GM19035 (cell line): ENCODE measurements around the gene ZSWIM9.

Experiments used
- ATAC-seq: cut with Tn5 transposase; IDR thresholded peaks from one replicate; pipeline ENCODE4 v1.9.1; 2021; ENCODE audit not compliant: unreplicated experiment

Gene ZSWIM9

DNA sequence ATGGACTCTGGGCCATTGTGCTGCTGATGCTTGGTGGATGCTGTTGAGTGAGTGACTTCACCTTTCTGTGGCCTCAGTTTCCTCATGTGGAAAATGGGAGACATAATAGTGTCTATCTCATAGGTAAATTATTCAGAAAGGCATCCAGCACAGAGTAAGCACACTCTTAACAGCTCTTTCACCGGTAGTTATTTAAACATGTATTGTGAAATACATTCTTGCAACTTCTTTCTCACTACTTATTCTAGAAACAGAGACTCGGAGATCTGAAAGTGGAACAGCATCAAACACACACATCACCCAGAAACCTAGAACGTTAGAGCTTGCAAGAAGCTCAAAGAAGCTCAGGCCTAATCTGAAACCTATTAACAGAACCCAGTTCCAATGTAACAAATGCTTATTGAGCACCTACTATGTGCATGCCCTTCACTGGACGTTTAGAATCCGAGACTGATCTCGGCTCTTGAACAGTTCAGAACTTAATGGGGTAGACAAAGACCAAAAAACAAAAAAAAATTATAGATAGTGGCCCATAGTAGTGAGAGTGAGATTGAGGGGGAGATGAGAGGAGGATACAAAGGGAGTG lies 4.1 kb downstream of the ZSWIM9 start:
- ATAC-seq = no peak

DNA sequence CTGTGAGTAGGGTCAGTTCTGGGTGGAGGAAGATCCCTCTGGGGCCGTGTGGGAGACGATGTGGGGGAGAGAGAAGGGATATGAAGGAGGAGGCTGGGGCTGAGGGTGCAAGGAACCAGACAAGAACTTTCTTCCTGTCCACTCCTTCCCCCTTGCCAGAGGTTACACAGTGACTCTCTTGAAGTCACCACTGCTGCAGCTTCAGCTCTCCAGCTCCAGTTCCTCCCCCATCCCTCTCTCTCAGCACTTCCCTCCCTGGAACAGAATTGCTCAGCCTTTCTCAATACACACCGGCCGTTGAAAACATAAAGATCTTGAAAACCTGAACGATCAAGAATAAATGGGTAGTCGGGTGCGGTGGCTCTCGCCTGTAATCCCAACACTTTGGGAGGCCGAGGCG lies 5.1 kb downstream of the ZSWIM9 start:
- ATAC-seq = no peak

DNA sequence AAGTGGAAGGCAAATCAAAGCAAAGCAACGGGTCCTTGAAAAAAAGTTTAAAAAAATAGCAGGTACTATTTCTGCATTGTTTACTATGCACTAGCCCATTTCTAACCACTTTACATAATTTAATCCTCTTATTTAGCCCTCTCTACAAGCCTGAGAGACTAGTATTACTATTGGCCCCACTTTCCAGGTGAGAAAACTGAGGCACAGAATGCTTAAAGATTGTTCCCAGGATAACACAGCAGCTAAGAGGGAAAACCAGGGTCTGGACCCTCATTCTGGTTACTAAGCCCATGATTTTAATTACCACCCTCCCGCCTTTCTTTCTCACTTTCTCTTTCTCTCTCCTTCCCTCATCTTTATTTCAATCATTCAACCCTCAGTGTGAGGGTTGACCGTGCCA lies 5.7 kb downstream of the ZSWIM9 start:
- no peak for ATAC-seq

DNA sequence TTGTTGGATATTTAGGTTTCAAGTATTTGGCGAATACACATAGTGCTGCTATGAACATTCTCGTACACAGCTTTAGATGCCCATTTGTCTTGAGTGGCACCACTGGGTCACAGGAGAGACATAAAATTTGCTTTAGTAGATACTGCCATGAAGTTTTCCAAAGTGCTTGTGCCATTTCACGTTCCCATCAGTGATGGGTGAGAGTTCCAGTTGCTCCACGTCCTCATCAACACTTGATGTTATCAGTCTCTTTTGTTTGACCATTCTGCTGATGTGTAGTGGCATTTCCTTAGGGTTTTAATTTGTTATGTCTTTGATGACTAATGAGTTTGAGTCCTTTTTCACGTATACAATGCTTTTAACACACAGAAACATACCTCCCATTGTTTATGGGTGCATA lies 11.0 kb downstream of the ZSWIM9 start:
- no peak for ATAC-seq

DNA sequence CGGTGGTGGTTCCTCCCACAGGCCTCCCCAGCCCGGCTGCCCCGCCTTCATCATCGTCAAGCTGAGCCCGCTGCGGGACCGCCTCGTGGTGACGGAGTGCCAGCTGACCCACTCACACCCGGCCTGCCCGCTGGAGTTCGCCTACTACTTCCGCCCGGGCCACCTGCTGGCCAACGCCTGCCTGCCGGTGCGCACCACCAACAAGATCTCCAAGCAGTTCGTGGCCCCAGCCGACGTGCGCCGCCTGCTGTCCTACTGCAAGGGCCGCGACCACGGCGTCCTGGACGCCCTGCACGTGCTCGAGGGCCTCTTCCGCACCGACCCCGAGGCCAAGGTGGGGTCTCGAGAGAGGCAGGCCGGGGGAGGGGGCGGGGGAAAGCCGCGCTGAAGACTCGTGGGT lies 12.0 kb downstream of the ZSWIM9 start:
- ATAC-seq = no peak

- ATAC-seq = no peak
Observed at GRCh38 chr19:48183356-48183755, 12.9 kb downstream of the ZSWIM9 start.

- no peak for ATAC-seq
Observed at GRCh38 chr19:48186015-48186414, 15.5 kb downstream of the ZSWIM9 start.

DNA sequence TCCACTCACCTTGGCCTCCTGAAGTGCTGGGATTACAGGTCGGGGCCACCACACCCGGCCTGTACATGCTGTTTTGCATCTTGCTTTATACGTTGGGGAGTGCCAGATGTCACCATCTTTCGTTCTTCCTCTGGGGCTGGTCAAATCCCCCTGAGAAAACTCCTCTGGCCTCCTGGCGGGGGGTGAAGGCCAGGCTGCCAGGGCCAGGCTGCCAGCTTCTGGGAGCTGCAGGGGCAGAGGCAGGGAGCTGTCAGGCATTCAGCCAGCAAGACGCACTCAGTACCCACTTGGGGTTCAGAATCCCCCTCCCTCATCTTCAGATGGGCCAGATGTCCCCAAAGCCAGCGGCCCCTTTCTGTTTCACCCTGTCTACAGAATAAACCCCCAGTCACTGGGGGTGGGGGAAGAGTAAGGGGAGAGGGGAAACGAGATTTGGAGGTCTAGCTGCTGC lies 16.1 kb downstream of the ZSWIM9 start:
- ATAC-seq = no peak

- no peak for ATAC-seq
Observed at GRCh38 chr19:48190288-48190884, 19.9 kb downstream of the ZSWIM9 start.

GRCh38 chr19:48190885-48191284 lies 20.4 kb downstream of the ZSWIM9 start:
- ATAC-seq = no peak

DNA sequence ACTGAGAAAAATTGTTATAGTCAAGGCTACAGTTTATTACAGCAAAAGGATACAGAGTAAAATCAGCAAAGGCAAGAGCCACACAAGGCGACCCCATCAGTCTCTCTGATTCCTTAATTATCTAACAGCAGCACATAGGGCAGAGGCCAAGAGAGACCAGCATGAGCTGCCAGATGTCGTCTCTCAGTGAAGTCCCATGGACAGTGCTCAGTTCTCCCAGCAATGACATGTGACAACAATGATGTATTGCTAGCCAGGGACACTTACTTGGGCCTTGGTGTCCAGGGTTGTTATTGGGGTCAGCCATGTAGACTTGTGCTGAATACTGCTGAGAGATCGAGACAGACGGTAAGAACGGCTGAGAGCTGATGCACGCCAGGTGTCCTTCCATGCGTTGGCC lies 22.3 kb downstream of the ZSWIM9 start:
- ATAC-seq = no peak

DNA sequence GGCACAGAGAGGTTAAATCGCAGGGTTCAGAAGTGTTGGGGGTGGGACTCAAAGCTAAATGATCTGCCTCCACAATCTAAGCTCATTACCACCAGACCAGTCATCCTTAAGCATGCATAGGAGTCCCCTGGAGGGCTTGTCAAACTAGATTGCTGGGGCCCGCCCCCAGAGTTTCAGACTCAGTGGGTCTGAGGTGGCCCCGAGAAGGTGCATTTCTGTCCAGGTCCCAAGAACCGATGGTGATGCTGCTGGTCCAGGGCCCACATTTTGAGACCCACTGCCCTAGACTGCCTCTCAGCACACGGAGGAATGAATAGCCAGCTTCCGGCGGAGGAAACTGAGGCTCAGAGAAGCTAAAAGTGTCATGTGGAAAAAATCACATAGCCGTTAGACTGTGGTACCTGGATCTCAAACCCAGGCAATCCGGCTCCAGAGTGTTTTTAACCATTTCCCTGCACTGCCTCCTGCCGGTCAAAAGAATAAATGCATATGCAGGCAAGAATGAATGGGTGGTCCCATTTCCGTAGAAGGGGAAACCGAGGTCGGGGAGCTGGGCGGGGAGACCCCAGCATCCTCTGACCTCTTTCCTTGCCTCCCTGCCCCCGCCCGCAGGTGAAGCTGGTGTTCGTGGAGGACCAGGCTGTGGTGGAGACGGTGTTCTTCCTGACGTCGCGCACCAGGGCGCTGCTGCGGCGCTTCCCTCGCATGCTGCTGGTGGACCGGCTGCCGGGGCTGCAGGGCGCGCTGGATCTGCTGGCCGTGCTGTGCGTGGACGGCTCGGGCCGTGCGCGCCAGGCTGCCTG lies 23.8 kb downstream of the ZSWIM9 start:
- no peak for ATAC-seq

DNA sequence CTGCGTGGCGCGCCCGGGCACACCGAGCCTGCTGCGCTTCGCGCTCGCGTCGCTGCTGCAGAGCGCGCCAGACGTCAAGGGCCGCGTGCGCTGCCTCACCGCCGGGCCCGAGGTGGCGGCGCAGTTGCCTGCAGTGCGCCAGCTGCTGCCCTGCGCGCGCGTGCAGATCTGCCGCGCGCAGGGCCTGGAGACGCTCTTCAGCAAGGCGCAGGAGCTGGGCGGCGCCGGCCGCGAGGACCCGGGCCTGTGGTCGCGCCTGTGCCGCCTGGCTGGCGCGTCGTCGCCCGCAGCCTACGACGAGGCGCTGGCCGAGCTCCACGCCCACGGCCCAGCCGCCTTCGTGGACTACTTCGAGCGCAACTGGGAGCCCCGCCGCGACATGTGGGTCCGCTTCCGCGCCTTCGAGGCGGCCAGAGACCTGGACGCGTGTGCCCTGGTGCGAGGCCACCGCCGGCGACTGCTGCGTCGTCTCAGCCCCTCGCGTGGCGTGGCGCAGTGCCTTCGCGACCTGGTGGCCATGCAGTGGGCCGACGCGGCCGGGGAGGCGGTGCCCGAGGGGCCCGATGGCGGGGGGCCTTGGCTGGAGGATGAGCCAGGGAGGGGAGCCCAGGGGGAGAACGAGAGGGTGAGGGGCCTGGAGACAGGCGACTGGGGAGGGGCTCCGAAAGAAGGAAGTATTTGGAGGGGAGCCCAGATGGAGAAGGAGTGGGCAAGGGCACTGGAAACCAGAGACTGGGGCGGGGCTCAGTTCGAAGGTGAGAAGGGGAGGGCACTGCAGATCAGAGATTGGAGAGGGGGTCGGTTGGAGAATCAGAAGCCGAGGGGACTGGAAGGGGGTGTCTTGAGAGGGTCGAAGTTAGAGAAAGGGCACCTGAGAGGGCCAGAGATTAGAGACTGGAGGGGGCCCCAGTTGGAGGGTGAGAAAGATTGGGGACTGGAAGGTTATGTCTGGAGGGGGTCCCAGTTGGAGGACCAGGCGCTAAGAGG lies 24.7 kb downstream of the ZSWIM9 start:
- ATAC-seq = no peak

GRCh38 chr19:48196321-48196763 lies 25.9 kb downstream of the ZSWIM9 start:
- no peak for ATAC-seq

GRCh38 chr19:48196933-48197665 lies 26.6 kb downstream of the ZSWIM9 start:
- ATAC-seq = no peak

- no peak for ATAC-seq
Observed at GRCh38 chr19:48203222-48203793, 32.8 kb downstream of the ZSWIM9 start.

- ATAC-seq = peak; percentile 91
Observed at GRCh38 chr19:48203794-48204628, 33.5 kb downstream of the ZSWIM9 start.

DNA sequence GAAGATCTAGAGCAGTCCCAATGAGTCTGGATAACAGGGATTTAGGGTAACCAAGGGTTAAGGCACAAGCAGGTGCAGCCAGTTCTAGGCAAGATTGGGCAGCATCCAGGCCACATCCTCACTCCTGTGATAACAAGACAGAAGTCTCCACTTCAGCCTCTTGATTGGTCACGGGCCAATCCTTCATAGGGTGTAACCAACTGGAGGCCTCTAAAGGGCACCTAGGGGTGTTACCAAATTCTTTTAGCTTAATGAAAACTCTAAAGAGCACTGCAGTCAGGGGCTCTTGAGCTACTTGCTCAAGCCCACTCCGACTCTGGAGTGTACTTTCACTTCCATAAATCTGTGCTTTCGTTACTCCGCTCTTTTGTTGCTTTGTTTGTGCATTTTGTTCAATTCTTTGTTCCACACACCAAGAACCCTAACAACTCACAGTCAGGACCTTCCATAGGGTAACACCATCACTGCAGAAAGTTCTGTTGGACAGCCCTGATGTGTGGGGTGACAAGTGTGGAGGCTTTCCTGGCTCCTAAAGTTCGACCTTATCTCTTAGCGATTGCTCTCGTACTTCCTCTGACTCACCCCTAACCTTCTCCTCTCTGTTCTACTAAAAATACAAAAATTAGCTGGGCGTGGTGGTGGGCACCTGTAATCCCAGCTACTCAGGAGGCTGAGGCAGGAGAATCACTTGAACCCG lies 36.1 kb downstream of the ZSWIM9 start:
- ATAC-seq = no peak

DNA sequence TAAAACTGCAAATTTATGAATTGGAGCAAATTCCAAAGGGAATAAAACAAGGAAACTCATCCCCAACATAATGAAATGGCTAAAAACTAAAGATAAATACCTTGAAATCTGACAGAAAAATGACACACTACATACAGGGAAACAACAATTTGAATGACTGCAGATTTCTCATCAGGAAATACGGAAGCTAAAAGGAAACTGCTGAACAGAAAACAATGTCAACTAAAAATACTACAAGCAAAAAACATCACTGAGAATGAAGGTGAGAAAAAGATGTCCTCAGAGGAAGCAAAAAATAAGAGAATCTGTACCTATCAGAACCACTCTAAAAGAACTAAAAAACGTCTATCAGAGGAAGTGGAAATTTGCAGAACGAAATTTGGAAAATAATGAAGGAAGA lies 39.5 kb downstream of the ZSWIM9 start:
- ATAC-seq = no peak
